Endothelial cell (in vitro differentiated cells): ENCODE results near the gene CCDC81. TPM values are rescaled to one million over a fixed set of nuclear protein-coding genes. Genes with fewer than 3 reads are reported as not detected.

ENCODE experiments used
- DNase-seq: peaks from one replicate; pipeline ENCODE4 v3.0.0; 2021; ENCODE audit warnings: low spot score
- H3K27ac Mint-ChIP-seq: one replicate; pipeline ENCODE4 v1.8.0; 2021; ENCODE audit warnings: mixed read lengths, inconsistent platforms; ENCODE audit not compliant: unreplicated experiment
- H3K27me3 Mint-ChIP-seq: one replicate; pipeline ENCODE4 v1.8.0; 2021; ENCODE audit warnings: mild to moderate bottlenecking, moderate library complexity, mixed read lengths, inconsistent platforms; ENCODE audit not compliant: unreplicated experiment
- H3K36me3 Mint-ChIP-seq: one replicate; pipeline ENCODE4 v1.8.0; 2021; ENCODE audit warnings: mild to moderate bottlenecking, low read depth, mixed read lengths, inconsistent platforms; ENCODE audit not compliant: unreplicated experiment
- H3K4me1 Mint-ChIP-seq: one replicate; pipeline ENCODE4 v1.8.0; 2021; ENCODE audit warnings: mild to moderate bottlenecking, mixed read lengths, inconsistent platforms; ENCODE audit not compliant: unreplicated experiment
- H3K4me3 Mint-ChIP-seq: one replicate; pipeline ENCODE4 v1.8.0; 2021; ENCODE audit warnings: mild to moderate bottlenecking, mixed read lengths, inconsistent platforms; ENCODE audit not compliant: unreplicated experiment
- H3K9me3 Mint-ChIP-seq: one replicate; pipeline ENCODE4 v1.8.0; 2021; ENCODE audit warnings: mixed read lengths, inconsistent platforms; ENCODE audit not compliant: unreplicated experiment
- total RNA-seq: library from RNA; stranded (reverse); fragmentation: NEBNext Ultra II Directional; extraction: Animal tissue kit (Norgen Biotek cat#: 25700); gene quantifications from one replicate; pipeline ENCODE4 v1.2.1, GENCODE V29; 2021; ENCODE audit not compliant: unreplicated experiment
- TF ChIP-seq, protein P1 (sequence below): fragments of 200-600 bp; sonication (generic); IDR thresholded peaks from one replicate; pipeline ENCODE4 v1.5.0; 2021; ENCODE audit warnings: antibody characterized with exemption; ENCODE audit not compliant: unreplicated experiment

CCDC81 gene
- total RNA-seq, 1 donor from 2014 or later = 0.33 TPM

DNA sequence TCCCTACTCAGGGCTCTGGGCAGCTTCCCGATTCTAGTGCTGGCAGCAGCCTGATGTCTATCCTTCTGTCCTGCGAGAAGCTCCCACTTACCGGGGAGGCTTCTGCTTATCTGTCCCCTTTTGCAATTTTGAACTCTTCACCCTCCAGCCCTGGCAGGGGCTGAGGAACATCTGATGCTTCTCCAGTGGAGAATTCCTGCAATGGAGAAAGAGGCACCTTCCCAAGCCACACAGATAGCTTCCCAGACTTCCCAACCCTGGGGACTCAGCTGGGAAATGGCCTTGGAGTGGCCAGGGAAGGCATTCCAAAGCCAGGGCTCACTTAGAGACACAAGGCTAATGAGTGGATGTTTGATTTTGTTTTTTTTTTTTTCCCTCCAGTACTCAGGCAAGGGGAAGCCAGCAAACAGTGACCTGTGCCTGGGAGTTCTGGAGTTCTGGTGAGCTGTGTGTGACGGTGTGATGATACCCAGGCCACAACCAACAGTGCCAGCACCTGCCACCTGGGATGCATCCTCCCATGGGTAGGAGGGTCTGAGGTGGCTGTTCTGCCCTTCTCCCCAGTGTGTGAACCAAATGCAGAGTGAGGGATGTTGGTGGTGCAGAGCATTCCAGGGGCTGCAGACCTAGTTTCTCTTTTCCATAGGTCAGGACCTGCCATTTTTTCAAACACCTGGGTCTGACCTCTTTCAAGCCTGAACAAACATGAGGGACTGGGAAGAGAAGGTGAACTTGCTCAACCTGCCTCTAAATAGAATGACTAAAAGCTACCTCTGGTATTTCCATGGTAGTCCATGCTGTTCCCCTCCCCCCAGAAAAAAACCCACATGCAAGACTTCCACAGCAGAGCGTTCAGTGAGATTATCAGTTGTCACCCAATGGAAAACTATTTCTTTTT lies 95.1 kb downstream of the CCDC81 start:
- no peaks in the 10 kb centered on the region for H3K9me3 Mint-ChIP-seq
- H3K4me1 Mint-ChIP-seq = no peaks in the 10 kb centered on the region
- no peak overlapping the region for H3K27ac Mint-ChIP-seq
- TF ChIP-seq, protein P1, sequence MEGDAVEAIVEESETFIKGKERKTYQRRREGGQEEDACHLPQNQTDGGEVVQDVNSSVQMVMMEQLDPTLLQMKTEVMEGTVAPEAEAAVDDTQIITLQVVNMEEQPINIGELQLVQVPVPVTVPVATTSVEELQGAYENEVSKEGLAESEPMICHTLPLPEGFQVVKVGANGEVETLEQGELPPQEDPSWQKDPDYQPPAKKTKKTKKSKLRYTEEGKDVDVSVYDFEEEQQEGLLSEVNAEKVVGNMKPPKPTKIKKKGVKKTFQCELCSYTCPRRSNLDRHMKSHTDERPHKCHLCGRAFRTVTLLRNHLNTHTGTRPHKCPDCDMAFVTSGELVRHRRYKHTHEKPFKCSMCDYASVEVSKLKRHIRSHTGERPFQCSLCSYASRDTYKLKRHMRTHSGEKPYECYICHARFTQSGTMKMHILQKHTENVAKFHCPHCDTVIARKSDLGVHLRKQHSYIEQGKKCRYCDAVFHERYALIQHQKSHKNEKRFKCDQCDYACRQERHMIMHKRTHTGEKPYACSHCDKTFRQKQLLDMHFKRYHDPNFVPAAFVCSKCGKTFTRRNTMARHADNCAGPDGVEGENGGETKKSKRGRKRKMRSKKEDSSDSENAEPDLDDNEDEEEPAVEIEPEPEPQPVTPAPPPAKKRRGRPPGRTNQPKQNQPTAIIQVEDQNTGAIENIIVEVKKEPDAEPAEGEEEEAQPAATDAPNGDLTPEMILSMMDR = no peak
- no peak for DNase-seq
- H3K4me3 Mint-ChIP-seq = no peak overlapping the region
- no peaks in the 10 kb centered on the region for H3K36me3 Mint-ChIP-seq
- peaks cover 3% of the 10 kb centered on the region for H3K27me3 Mint-ChIP-seq

Other genes with a start within 250 kb of the CCDC81 start
- gene EED, start 130.1 kb upstream of the CCDC81 start, total RNA-seq = 18.5 TPM
- gene HIKESHI, start 72.6 kb upstream of the CCDC81 start, total RNA-seq = 36.7 TPM